Breast epithelium (tissue), 3 donors: ENCODE data around the gene PLEKHA5.

Experiments
- CTCF ChIP-seq, 3 donors: fragments of 450-650 bp; IDR thresholded peaks; one replicate each; pipeline ENCODE4 v1.5.1; 2016 to 2017; ENCODE audit warnings: antibody characterized with exemption in 3 of 3, mild to moderate bottlenecking in 3 of 3, moderate library complexity in 3 of 3
- POLR2A ChIP-seq: fragments of 450-650 bp; IDR thresholded peaks from one replicate; pipeline ENCODE4 v1.6.1; 2016; ENCODE audit warnings: antibody characterized with exemption, mild to moderate bottlenecking, moderate library complexity
- POLR2AphosphoS5 ChIP-seq, 3 donors: sonication (generic); formaldehyde crosslinking; IDR thresholded peaks; one replicate each; pipeline ENCODE4 v1.6.1; 2017; ENCODE audit warnings: antibody characterized with exemption in 3 of 3

- TF ChIP-seq CTCF (IDR thresholded peaks at IDR 0.05) (no peak), POLR2A (no peak), POLR2AphosphoS5 (IDR thresholded peaks at IDR 0.05) (no peak)
Observed at GRCh38 chr12:19421503-19422282, 292.2 kb downstream of the PLEKHA5 start.
